ENCODE results near the gene FGD3.

Gene FGD3

DNA sequence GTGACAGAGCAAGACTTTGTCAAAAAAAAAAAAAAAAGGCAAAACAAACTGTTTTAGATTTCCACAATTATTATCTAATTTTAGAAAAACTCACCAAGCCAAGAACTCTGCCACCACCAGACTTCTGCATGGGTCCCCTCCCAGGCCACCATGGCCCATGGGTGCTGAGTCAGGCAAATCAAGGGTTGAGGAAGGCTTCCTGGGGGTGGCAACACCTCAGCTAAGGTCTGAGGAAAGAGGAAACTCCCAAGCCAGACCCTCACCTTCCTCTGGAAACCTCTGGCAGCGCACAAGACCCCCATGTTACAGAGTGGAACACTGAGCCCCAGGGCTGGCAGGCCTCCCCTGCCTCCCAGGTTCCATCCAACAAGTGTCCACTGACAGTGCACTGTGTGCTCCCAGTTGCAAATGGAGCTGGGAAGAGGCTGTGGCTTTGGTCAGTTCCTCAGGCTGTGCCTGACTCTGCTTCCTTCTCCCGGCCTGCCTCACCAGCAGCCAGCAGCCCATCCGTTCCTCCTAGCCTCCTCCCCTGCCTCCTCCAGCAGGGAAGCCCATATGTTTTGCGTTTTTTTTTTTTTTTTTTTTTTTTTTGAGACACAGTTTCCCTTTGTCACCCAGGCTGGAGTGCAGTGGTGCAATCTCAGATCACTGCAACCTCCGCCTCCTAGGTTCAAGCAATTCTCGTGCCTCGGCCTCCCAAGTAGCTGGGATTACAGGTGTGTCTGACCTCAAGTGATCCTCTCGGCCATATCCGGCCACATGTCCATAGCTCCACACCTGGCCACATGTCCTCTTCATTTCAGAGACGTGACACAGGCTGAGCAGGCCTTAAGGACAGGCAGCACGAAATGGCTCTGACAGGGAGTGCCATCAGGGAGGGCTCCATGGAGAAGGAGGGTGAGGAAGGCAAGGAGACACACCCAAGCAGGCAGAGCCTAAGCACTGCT lies 107.7 kb downstream of the FGD3 start:
- Histone ChIP-seq H3K4me1 (ENCODE audit: low read length) (peaks cover 7% of the 10 kb centered on the region), H3K27me3 (replicated peaks; ENCODE audit: insufficient read depth, low read length) (no peaks in the 10 kb centered on the region), H3K9me2 (replicated peaks; ENCODE audit: insufficient read depth, low read length) (no peaks in the 10 kb centered on the region), H3K27ac (ENCODE audit: low read length) (no peak overlapping the region), H3K36me3 (replicated peaks; ENCODE audit: insufficient read depth, low read length) (no peaks in the 10 kb centered on the region), H3K4me3 (ENCODE audit: low read length) (no peak overlapping the region), H2AFZ (ENCODE audit: low read length) (no peak overlapping the region), H3K79me2 (ENCODE audit: low read length) (peaks cover 6% of the 10 kb centered on the region; the same call in 1 of the 2 replicates), H3F3A (ENCODE audit: insufficient read depth, low read length) (peaks cover 11% of the 10 kb centered on the region; the same call in 1 of the 2 replicates), H4K20me1 (ENCODE audit: insufficient read depth, low read length) (no peaks in the 10 kb centered on the region), H3K9ac (ENCODE audit: low read length) (no peak overlapping the region), H3K9me3 (replicated peaks; ENCODE audit: insufficient read depth, low read length) (no peaks in the 10 kb centered on the region), H3K4me2 (ENCODE audit: low read depth, low read length) (no peak overlapping the region)
- TF ChIP-seq EZH2 (optimal IDR thresholded peaks at IDR 0.05; ENCODE audit: low read depth, low read length) (no peak), EZH2phosphoT487 (IDR thresholded peaks at IDR 0.05; ENCODE audit: low read length) (no peak)
- TF ChIP-seq, protein P1, sequence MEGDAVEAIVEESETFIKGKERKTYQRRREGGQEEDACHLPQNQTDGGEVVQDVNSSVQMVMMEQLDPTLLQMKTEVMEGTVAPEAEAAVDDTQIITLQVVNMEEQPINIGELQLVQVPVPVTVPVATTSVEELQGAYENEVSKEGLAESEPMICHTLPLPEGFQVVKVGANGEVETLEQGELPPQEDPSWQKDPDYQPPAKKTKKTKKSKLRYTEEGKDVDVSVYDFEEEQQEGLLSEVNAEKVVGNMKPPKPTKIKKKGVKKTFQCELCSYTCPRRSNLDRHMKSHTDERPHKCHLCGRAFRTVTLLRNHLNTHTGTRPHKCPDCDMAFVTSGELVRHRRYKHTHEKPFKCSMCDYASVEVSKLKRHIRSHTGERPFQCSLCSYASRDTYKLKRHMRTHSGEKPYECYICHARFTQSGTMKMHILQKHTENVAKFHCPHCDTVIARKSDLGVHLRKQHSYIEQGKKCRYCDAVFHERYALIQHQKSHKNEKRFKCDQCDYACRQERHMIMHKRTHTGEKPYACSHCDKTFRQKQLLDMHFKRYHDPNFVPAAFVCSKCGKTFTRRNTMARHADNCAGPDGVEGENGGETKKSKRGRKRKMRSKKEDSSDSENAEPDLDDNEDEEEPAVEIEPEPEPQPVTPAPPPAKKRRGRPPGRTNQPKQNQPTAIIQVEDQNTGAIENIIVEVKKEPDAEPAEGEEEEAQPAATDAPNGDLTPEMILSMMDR (IDR thresholded peaks at IDR 0.05; ENCODE audit: low read length) = no peak
- DNase-seq = no peak

DNA sequence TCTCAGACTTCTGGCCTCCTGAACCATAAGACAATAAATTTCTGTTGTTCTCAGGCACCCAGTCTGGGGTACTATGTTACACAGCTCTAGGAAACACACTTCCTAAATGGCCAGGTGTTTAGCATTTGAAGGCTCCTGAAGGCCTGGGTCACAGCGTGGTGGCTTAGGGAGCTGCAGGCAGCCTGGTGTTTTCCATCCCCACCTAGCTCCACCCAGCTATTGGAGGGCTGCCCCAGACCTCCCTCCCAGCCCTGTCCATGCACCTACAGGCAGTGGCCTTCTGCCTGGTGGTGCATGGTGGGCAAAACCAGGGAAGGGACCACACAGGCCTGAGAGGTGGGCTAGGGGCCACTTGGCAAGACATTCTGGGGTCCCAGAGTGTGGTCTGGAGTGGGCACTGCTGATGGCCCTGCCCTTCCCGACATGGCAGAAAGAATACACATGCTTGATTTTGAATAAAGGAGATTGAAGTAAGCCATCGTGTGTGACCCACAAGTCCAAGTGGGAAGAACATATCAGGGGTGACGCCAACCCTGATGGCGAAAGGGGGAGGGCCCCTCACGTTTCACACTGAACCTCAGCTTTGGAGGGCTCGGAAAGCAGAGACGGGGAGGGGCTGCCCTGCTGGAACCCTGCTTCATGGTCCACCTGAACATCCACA lies 109.8 kb downstream of the FGD3 start:
- no peak for DNase-seq
- peaks cover 19% of the 10 kb centered on the region for H3F3A ChIP-seq (ENCODE audit: insufficient read depth, low read length)
- H3K4me3 ChIP-seq (ENCODE audit: low read length) = no peak overlapping the region
- H3K79me2 ChIP-seq (ENCODE audit: low read length) = peaks cover 18% of the 10 kb centered on the region
- no peak overlapping the region for H3K27ac ChIP-seq (ENCODE audit: low read length)
- H3K9me3 ChIP-seq (replicated peaks; ENCODE audit: insufficient read depth, low read length) = no peaks in the 10 kb centered on the region
- H4K20me1 ChIP-seq (ENCODE audit: insufficient read depth, low read length) = no peaks in the 10 kb centered on the region
- no peak overlapping the region for H3K4me2 ChIP-seq (ENCODE audit: low read depth, low read length)
- no peaks in the 10 kb centered on the region for H3K9me2 ChIP-seq (replicated peaks; ENCODE audit: insufficient read depth, low read length)
- no peaks in the 10 kb centered on the region for H3K27me3 ChIP-seq (replicated peaks; ENCODE audit: insufficient read depth, low read length)
- no peak overlapping the region for H2AFZ ChIP-seq (ENCODE audit: low read length)
- H3K4me1 ChIP-seq (ENCODE audit: low read length) = peaks cover 23% of the 10 kb centered on the region
- H3K36me3 ChIP-seq (replicated peaks; ENCODE audit: insufficient read depth, low read length) = no peaks in the 10 kb centered on the region
- no peak overlapping the region for H3K9ac ChIP-seq (ENCODE audit: low read length)
- TF ChIP-seq, protein P1 (IDR thresholded peaks at IDR 0.05; ENCODE audit: low read length) = no peak
- TF ChIP-seq EZH2phosphoT487 (IDR thresholded peaks at IDR 0.05; ENCODE audit: low read length) (no peak), EZH2 (optimal IDR thresholded peaks at IDR 0.05; ENCODE audit: low read depth, low read length) (no peak)

DNA sequence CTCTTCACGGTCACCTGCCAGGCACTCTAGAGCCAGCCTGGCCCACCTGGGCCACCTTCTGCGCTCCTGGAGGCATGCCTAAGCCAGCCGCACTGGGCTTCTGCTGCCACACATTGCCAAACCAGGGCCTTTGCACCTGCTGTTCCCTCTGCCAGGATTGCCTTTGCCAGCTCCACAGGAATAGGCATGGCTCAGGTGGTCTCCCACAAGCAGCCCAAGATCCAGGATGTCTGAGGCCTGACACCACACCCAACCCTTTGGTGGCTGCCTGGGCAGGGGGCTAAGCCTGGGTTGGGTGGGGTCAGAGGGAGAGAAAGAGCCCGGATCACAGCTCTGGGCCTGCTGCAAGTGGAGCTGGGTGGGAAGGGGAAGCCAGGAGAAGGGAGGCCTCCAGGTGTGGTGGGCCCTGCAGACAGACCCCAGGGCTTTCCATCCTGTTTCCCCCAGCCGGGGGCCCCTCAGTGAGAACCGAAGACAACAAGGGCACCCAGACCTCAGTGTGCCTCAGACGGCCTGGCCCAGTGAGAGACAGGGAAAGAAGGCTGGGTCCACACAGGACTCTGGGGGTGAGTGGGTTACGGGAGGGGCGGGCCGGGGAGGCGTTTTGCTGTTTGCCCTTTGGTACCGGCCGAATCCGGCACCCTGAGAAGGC lies 110.5 kb downstream of the FGD3 start:
- no peak overlapping the region for H3K9ac ChIP-seq (ENCODE audit: low read length)
- no peaks in the 10 kb centered on the region for H4K20me1 ChIP-seq (ENCODE audit: insufficient read depth, low read length)
- H3K9me3 ChIP-seq (replicated peaks; ENCODE audit: insufficient read depth, low read length) = no peaks in the 10 kb centered on the region
- H3K79me2 ChIP-seq (ENCODE audit: low read length) = peaks cover 23% of the 10 kb centered on the region
- TF ChIP-seq, protein P1 (IDR thresholded peaks at IDR 0.05; ENCODE audit: low read length) = no peak
- TF ChIP-seq EZH2 (optimal IDR thresholded peaks at IDR 0.05; ENCODE audit: low read depth, low read length) (no peak), EZH2phosphoT487 (IDR thresholded peaks at IDR 0.05; ENCODE audit: low read length) (no peak)
- no peaks in the 10 kb centered on the region for H3K27me3 ChIP-seq (replicated peaks; ENCODE audit: insufficient read depth, low read length)
- no peaks in the 10 kb centered on the region for H3K36me3 ChIP-seq (replicated peaks; ENCODE audit: insufficient read depth, low read length)
- peaks cover 29% of the 10 kb centered on the region for H3K4me1 ChIP-seq (ENCODE audit: low read length)
- DNase-seq = no peak
- peaks cover 21% of the 10 kb centered on the region for H3F3A ChIP-seq (ENCODE audit: insufficient read depth, low read length)
- no peak overlapping the region for H3K27ac ChIP-seq (ENCODE audit: low read length)
- no peak overlapping the region for H2AFZ ChIP-seq (ENCODE audit: low read length)
- H3K4me2 ChIP-seq (ENCODE audit: low read depth, low read length) = no peak overlapping the region
- H3K4me3 ChIP-seq (ENCODE audit: low read length) = no peak overlapping the region
- H3K9me2 ChIP-seq (replicated peaks; ENCODE audit: insufficient read depth, low read length) = no peaks in the 10 kb centered on the region
